C1 segment of cervical spinal cord (tissue), 14 donors: ENCODE results near the gene TMA7.
A peak's percentile ranks its signal among the peaks of the same experiment; 100 is the strongest.
"Not testable (repeated sequence)": the region's sequence is repeated elsewhere in the genome, so short reads cannot be mapped to it uniquely, and the experiment has no call there.

Experiments used
- DNase-seq, 14 donors: peaks; one replicate each; lab custom pipeline; 2025; lab: John Stamatoyannopoulos, UW

TMA7 gene

DNA sequence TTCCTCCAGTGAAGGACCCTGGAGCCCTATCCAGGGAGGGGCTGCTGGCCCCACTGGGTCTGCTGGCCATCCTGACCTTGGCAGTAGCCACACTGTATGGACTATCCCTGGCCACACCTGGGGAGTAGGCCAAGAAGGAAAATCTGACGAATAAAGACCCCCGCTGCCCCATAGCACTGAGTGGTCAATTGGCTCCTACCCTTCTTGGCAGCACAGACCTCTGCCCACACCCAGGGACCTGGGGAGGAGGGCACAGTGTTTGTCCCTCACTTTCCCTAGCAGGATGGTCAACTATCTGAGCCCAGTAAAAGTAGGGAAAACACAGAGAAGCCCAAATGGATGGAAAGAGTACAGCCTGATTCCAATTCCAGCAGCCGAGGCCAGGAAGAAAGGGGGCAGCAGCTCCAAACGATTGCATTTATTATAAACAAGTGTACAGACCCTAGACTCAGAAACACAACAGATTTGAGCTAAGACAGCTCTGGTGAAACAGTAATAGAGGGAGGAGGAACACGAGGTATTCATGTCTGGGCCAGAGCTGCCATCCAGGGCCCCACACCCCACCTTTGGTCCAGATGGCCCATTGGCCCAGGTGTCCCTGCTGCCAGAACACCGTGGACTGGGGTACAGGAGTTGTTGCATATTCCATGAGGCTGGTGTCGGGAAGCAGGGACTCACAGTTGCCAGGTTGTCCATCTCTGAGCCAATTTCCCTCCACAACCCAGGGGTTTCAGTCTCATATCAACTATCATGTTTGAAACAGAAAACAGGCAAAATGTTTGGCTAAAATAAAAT is 27.6 kb downstream of the TMA7 start:
- DNase-seq: peak in 1 of 14 donors; percentile 83

DNA sequence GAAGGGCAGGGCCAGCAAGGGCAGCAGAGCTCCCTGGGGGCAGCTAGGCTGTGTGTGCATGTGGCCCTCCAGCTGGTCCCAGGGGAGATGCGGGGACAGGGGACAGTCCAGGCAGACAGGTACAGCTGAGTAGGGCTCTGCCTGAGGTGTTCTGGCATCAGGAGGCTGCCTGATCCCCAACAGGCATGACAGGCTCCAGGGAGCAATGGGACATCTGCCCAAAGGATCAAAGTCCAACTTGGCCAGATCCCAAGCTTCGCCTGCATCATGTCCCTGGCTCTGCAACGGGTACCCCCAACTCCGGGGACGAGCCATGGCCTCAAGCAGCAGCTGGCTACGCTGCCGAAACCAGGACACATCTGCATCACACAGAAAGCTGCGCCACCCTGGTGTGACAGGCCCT is 28.3 kb downstream of the TMA7 start:
- DNase-seq: peak in 1 of 14 donors; percentile 39

DNA sequence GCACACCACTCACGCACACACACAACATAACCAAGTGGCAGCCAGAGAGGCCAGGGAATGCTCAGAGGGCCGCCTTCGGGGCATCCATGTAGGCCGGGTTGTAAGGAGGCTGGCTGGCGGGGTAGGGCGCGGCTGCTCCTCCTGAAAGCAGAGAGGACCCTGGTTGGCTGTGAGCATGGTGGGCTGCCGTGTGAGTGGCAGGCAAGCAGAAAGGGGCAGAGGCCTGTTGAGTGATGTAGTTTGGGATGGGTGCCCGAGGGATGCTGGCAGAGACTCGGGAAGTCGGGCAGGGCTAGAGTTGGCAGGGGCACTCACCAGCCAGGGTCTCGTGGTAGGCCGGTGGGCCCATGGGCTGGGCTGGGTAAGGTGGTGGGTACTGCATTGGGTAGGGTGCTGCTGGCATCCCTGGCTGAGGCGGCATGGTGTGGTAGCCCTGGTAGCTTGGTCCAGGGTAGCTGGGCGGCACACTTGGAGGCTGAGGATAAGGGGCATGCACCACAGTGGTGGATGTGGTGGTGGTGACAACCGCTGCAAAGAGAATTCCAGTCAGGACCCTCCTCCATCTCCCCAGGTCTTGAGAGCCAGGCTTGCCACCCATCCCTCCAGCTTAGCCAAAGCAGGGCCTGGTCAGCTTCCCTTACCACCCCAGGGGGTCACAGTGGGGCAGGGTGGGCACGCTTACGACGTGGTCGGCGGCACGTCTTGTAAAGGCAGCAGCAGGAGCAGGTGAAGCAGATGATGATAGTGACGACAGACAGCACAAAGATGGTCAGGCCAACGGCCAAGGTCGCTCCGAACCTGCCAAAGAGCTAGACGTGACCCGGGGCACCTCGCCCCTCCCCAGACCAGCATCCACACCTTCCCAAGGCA is 29.2 kb downstream of the TMA7 start:
- DNase-seq: peak in 6 of 14 donors; percentile 14 to 44 (median 26)

DNA sequence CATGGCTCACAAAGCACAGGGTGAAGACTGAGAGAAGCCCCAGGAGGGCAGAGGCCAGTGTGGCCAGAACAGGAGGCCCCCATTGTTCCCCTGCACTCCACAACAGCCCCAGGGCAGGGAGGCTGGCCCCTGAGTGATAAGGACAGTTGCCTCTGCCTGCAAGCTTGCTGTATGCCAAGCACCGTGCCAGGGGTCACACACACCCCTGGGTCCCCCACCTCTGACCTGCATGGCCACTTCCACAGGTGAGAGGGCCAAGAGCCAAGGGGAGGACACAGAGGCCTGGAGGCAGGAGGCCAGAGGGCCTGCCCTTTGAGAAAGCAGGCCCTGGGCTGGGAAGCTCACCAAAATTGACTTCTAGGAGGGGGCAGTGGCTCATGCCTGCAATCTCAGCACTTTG is 30.2 kb downstream of the TMA7 start:
- DNase-seq: peak in 1 of 14 donors; percentile 22

DNA sequence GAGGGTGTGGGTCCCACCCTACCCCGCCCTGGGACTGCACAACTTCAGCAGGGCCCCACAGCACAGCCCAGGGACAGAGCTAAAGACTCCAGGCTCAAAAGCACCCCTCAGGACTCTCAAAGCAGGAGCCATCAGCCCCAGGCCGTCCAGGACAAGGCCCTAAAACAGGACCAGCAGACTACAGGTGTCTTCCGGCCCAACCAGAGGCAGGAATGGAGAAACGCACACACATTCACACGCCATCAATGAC is 32.5 kb downstream of the TMA7 start:
- peak in 1 of 14 donors; percentile 63 for DNase-seq

DNA sequence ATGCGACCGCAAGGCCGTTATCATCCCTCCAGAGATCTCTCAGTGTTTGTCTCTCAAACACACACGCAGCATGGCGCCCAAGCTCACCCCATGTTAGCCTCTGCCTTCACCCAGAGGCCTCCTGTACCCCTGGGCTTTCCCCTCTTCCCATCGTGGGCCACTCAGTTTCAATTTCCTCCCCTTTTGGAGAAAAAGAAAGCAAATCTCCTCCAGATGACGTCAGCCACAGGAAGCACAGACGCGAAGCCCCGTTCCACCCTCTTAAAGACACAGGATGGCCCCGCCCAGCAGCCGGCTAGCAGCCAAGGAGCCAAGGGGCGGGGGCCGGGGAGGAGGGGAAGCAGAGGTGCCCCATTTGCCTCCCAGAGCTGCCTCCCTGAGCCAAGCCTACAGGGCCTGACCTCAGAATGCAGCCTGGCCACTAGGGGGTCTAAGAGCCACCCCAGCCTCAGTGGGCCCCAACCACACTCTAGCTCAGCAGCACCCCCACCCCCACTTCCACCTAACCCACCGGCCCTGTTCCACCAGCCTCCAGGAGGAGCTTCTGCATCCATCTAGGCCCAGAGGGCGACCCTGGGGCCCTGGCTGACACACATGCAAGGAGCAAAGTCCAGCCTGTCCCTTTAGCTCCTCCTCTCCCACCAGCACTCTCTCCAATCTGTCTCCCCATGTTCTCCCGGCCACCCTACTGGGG is 33.0 kb downstream of the TMA7 start:
- DNase-seq: peak in 13 of 14 donors; percentile 42 to 85 (median 79)

DNA sequence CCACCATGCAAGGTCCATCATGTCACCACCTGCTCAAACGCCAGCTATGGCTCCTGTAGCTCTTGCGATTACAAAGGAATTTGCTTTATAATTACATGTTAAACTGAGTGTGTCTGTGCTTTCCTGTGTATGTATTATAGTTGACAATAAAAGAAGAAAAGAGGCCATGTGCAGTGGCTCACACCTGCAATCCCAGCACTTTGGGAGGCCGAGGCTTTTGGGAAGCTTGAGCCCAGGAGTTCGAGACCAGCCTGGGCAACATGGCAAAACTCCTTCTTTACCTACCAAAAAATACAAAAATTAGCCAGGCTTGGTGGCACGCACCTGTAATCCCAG is 33.5 kb downstream of the TMA7 start:
- DNase-seq: no peak

DNA sequence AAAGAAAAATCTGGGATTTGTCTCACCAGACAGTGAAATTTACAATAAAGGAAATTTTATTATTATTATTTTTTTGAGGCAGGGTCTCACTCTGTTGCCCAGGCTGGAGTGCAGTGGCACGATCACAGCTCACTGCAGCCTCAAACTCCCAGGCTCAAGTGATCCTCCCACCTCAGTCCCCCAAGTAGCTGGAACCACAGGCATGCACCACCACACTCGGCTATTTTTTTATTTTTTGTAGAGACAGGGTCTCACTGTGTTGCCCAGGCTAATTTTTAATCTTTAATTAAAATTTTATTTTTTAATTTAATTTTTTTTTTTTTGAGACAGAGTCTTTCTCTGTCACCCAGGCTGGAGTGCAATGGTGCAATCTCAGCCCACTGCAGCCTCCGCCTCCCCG is 34.0 kb downstream of the TMA7 start:
- DNase-seq: not testable (repeated sequence)

DNA sequence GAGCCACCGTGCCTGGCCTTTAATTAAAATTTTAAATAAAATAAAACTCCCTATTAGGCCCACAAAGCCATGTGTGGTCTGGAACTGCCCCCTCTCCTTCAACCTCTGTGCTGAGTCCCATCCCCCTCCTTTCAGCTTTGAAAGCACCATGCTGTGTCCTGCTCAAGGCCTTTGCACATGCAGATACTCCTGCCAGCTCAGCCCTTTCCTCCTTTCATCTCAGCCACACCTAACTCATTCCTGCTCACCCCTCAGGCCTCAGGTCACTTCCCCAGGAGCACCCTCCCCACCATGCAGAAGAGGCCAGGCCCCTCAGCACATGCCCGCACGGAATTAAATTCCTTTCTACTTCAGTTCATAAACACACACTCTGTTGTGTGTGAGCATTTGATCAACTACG is 34.6 kb downstream of the TMA7 start:
- DNase-seq: no peak

DNA sequence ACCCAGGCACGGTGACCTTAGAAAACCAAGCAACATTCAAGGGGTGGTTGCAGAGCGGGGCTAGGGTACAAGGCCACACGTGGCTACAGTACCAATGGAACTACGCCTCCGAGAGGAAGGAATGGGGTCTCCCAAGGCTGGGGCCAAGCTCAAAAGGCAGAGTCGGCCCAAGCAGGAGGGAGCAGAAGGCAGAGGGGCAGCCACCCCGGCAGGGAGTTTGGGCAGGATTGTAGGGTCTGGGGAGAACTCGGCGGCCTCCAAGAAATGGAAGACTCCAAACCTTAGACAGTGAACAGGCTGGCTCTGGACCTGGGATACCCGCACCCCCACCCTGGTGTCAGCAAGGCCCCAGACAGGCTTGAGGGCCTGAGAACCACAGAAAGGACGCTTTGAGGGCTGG is 35.1 kb downstream of the TMA7 start:
- DNase-seq: no peak

DNA sequence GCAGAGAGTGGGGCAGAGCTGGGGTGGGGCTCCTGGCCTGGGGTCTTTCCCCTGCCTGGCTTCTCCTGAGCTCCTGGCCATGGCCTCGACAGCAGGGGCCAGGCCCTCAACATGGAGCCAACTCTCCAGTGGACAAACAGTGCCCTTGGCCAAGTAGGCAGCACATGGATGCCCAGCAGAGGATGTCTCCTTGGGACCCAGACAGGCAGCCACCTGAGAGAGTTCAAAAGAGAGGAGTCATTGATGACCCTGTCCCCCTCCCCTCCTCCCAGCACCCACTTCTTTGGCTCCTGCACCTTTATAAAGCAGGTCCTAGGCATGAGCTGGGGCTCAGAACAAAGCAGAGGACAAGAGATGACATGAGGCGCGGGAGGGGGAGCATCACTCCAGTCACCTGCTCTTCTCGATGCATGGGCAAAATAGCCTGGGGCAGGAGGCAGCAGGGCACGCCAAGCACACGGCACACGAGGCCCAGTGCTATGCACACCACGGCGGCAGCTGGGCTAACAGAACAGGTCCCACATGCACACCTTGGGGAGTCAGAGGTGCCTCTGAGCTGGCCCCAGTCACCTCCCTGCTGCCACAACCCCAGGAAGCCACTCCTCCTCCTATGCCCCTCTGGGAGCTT is 36.5 kb downstream of the TMA7 start:
- DNase-seq: no peak

DNA sequence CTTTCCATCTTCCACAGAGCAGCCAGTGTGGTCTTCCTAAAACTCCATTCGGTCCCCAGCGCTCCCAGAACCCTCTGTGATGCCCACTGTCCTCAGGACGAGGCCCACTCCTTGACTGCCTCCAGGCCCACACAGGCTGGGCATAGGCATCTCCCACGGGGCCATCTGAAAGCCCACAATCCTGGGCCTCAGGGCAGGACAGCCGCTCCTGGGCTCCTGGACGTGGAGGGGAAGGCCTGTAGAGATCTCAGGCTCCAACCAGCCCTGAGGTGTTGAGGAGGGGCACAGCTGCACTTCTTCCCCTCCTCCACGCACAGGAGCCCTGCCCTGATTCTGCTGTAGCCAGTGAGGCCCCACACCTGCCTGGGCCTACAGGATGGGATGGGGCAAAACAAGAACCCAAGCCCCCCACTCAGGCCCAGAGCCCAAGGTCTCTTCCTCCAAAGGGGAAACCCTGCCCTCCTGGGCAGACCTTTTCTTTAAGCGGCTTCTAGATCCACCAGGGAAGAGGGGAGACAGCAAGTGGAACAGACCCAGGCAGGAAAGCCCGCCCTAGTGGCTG is 38.0 kb downstream of the TMA7 start:
- DNase-seq: no peak

DNA sequence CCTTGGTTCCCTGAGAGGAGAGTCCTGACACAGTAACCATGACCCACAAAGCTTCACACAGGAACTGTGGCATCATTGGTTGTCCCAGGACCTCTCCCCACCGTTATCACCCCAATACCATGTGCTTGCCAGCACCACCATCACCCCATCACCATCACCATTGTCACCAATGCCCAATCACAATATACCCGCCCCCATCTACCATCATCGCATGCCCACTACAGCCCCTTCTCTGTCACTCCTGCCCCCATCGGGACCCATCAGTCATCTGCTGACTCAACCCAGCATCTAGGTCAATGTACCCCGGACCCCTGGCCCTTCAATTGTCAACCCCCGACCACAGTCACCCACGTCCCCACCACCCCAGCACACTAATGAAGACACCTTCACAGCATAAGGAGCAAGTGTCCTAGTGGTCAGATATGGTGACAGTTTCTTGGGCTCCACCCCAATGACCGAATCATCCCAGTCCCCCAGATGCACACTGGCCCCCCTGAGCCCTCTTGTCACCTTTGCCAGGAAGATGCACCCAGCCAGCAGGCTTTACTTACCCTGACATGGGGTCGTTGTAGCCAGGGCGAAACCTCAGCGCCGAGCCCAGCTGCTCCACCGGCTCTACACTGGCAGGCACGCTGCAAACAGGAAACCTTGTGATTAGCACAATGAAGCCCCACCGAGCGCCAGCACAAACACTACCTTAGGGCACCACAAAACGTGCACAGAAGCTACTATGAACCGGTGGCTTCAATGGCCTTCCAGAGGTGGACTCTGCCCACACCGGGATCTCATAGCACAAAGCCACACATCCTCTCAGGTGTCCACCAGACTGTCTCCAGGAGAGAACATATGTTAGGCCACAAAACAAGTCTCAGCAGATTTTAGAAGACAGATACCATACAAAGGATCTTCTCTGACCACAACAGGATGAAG is 38.8 kb downstream of the TMA7 start:
- no peak for DNase-seq

DNA sequence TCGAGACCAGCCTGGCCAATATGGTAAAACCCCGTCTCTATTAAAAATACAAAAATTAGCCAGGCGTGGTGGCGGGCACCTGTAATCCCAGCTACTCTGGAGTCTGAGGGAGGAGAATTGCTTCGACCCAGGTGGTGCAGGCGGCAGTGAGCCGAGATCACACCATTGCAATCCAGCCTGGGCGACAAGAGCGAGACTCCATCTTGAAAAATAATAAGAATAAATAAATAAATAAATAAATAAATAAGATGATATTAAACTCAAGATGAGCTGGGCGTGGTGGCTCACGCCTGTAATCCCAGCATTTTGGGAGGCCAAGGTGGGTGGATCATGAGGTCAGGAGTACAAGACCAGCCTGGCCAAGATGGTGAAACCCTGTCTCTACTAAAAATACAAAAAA is 40.8 kb downstream of the TMA7 start:
- not testable (repeated sequence) for DNase-seq

DNA sequence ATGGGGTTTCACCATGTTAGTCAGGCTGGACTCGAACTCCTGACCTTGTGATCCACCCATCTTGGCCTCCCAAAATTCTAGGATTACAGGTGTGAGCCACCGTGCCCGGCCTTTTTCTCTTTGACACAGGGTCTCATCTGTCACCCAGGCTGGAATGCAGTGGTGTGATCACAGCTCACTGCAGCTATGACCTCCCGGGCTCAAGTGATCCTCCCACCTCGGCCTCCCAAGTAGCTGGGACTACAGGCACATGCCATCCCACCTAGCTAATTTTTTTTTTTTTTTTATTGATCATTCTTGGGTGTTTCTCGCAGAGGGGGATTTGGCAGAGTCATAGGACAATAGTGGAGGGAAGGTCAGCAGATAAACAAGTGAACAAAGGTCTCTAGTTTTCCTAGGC is 42.8 kb downstream of the TMA7 start:
- not testable (repeated sequence) for DNase-seq

DNA sequence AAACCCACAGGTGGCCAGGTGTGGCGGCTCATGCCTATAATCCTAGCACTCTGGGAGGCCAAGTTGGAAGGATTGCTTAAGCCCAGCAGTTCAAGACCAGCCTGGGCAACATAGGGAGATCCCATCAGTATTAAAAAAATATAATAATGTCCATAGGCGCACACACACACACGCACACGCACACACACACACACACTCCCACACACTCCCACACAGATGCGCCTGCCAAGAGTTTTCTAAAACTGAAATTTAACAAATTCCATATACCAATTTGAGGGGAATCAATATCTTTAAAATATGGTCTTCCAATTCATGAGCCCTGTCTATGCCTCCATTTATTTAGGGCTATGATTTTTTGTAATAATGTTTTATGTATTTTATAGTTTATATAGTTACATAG is 46.9 kb downstream of the TMA7 start:
- DNase-seq: no peak

DNA sequence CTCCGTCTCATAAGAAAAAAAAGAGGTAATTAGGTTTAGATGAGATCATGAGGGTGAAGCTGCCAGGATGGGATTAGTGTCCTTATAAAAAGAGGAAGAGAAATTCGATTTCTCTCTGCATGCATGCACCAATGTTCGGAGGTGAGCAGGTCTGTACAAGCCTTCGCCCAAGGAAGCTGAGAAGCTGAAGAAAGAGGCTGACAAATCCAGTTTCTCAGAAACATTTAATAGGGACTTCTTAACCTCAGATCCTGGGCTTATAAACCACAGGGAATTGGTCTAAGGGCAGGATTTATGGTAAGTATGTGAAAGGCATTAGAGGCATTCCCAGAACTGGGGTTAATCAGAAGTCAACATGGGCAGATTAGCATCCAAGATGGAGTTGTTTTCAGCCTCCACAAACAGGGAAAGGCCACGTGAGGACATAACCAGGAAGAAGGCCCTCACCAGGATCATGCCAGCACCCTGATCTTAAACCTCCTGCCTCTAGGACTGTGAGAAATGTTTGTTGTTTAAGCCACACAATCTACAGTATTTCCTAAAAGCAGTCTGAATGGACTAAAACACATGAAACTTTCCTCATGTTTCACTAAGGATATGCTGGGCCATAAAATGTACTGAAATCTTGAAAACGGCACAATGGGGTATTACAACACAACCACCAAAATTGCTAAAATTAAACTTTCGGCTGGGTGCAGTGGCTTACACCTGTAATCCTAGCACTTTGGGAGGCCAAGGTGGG is 52.6 kb downstream of the TMA7 start:
- DNase-seq: no peak

DNA sequence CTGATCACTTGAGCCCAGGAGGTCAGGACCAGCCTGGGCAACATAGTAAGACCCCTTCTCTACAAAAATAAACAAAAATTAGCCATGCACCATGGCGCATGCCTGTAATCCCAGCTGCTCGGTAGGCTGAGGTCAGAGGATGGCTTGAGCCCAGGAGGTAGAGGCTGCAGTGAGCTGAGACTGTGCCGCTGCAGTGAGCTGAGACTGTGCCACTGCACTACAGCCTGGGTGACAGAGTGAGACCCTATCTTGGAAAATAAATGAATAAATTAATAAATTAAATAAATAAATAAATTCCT is 53.1 kb downstream of the TMA7 start:
- DNase-seq: no peak
